Mucosa of descending colon (tissue), 3 donors: Measurements from ENCODE around the gene DES. TPM values are rescaled to one million over a fixed set of nuclear protein-coding genes. Genes with fewer than 3 reads are reported as not detected.

ENCODE experiments used
- ATAC-seq: fragments of 200-7000 bp; cut with Tn5 transposase; one replicate; pipeline ENCODE4 v1.9.1; 2020; ENCODE audit warnings: mild to moderate bottlenecking, moderate library complexity
- DNase-seq, 3 donors: peaks; one replicate each; pipeline ENCODE4 v3.0.0-alpha.2; 2020
- H3K36me3 ChIP-seq: fragments of 200-600 bp; one replicate; pipeline ENCODE4 v1.8.0; 2021; ENCODE audit warnings: low read depth, mild to moderate bottlenecking
- H3K4me1 ChIP-seq: fragments of 200-600 bp; one replicate; pipeline ENCODE4 v1.8.0; 2021; ENCODE audit warnings: low read depth, mild to moderate bottlenecking
- H3K4me3 ChIP-seq: fragments of 200-600 bp; one replicate; pipeline ENCODE4 v1.8.0; 2021; ENCODE audit warnings: mild to moderate bottlenecking
- H3K9me3 ChIP-seq: fragments of 200-600 bp; one replicate; pipeline ENCODE4 v1.8.0; 2021; ENCODE audit warnings: mild to moderate bottlenecking
- intact Hi-C, 2 donors: fragments of 100-400 bp; cut with DNase I in 1 of 2; cut with micrococcal nuclease in 1 of 2; formaldehyde crosslinking; loops; one replicate each; pipeline versions ENCODE4 v1.11.0 to v1.11.1; 2022; cut with DNase I, micrococcal nuclease
- long read RNA-seq, 2 donors: library from polyadenylated mRNA; unstranded; transcript quantifications; one replicate each; pipeline ENCODE4 v2.0.0, GENCODE V29; 2019 to 2021
- total RNA-seq, 3 donors: library from RNA; stranded (reverse); fragmentation: NEBNext Ultra II Directional in 2 of 3; extraction: Animal tissue kit (Norgen Biotek cat#: 25700) in 2 of 3; gene quantifications; one replicate each; pipeline versions ENCODE4 v1.2.1 to v1.2.4, GENCODE V29; 2021 to 2023
- TF ChIP-seq, protein P1 (sequence below): fragments of 200-600 bp; IDR thresholded peaks from one replicate; pipeline ENCODE4 v1.8.0; 2022; ENCODE audit warnings: antibody characterized with exemption, mild to moderate bottlenecking
- donor health status: DM: no; HTN: no; CAD: no; lungs with moderate emphysema.
- donor health status: DM: no; HTN: no; CAD: no.
- donor health status: DM: no; HTN: yes; CAD: no.

DES gene
- total RNA-seq, result 1,000 to 10,000 TPM in 1 of 3 donors, 100 to 1,000 TPM in 1, 10 to 100 TPM in 1; 65.4 to 4,715 (median 359) TPM
- long read RNA-seq, donor 1, transcript DES-201 (9 exons, 2,248 nt), result major isoform, 14,294 of 15,205 reads
- long read RNA-seq, donor 1, transcript DES-203 (2 exons, 462 nt), result minor isoform, 21 of 15,205 reads
- long read RNA-seq, donor 1, partial matches to known transcripts, result 680 of 15,205 reads
- long read RNA-seq, donor 1, other reads (novel, unspliced or antisense), result 209 of 15,205 reads
- long read RNA-seq, donor 2, transcript DES-201 (9 exons, 2,248 nt), result major isoform, 303 of 326 reads
- long read RNA-seq, donor 2, partial matches to known transcripts, result 15 of 326 reads
- long read RNA-seq, donor 2, other reads (novel, unspliced or antisense), result 7 of 326 reads

DNA sequence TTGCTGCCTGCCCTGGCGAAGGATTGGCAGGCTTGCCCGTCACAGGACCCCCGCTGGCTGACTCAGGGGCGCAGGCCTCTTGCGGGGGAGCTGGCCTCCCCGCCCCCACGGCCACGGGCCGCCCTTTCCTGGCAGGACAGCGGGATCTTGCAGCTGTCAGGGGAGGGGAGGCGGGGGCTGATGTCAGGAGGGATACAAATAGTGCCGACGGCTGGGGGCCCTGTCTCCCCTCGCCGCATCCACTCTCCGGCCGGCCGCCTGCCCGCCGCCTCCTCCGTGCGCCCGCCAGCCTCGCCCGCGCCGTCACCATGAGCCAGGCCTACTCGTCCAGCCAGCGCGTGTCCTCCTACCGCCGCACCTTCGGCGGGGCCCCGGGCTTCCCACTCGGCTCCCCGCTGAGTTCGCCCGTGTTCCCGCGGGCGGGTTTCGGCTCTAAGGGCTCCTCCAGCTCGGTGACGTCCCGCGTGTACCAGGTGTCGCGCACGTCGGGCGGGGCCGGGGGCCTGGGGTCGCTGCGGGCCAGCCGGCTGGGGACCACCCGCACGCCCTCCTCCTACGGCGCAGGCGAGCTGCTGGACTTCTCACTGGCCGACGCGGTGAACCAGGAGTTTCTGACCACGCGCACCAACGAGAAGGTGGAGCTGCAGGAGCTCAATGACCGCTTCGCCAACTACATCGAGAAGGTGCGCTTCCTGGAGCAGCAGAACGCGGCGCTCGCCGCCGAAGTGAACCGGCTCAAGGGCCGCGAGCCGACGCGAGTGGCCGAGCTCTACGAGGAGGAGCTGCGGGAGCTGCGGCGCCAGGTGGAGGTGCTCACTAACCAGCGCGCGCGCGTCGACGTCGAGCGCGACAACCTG is at the start of gene DES:
DES (plus strand) TSS at position 223 of the 857 bp plus-strand sequence; CDS start at position 309, 86 bp downstream.
- DNase-seq, result no peak
- intact Hi-C loops, result loop anchor here in 1 of 2 donors (5.0 kb wide), 1 partner anchor 34 kb away; no protein-coding TSS in a partner anchor
- TF ChIP-seq, protein P1, sequence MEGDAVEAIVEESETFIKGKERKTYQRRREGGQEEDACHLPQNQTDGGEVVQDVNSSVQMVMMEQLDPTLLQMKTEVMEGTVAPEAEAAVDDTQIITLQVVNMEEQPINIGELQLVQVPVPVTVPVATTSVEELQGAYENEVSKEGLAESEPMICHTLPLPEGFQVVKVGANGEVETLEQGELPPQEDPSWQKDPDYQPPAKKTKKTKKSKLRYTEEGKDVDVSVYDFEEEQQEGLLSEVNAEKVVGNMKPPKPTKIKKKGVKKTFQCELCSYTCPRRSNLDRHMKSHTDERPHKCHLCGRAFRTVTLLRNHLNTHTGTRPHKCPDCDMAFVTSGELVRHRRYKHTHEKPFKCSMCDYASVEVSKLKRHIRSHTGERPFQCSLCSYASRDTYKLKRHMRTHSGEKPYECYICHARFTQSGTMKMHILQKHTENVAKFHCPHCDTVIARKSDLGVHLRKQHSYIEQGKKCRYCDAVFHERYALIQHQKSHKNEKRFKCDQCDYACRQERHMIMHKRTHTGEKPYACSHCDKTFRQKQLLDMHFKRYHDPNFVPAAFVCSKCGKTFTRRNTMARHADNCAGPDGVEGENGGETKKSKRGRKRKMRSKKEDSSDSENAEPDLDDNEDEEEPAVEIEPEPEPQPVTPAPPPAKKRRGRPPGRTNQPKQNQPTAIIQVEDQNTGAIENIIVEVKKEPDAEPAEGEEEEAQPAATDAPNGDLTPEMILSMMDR, result no peak

DNA sequence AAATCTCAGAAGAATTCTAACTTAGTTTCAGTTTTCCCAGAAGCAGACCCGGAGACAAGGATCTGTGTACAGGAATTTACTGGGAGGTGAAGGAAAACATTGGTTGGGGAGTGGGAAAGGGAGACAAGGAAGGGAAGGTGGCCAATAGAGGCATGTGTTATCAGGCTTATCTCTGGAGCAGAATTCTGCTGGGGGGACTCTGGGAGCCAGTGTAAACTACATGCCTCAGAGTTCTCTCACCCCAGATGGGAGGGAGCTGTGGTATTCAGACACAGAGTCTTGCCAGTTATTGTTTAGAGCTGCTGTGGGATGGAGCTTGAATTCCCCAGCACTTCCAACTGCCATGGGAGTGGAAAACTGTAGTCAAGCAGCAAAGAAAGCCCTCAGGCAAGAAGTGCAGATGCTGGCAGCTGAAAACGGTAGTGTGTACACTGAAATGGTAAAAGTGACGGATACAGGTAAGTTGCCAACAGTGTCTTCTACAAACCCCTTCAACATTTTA is 49.4 kb upstream of the DES start:
- ATAC-seq (peak; percentile 41), DNase-seq (no peak)
- H3K4me3 ChIP-seq, result no peak overlapping the region

More for the DNA sequence above, at the start of gene DES:
- no peaks in the 10 kb centered on the region for H3K9me3 ChIP-seq
- H3K4me1 ChIP-seq, result peaks cover 10% of the 10 kb centered on the region
- no peaks in the 10 kb centered on the region for H3K36me3 ChIP-seq
- ATAC-seq, result peak; percentile 49
- H3K4me3 ChIP-seq, result no peak within 1 kb of the TSS

GRCh38 chr2:219369447-219369861 is 48.7 kb upstream of the DES start:
- H3K4me3 ChIP-seq, result no peak overlapping the region
- intact Hi-C loops, result no loop called here
- peak in 2 of 3 donors; percentile 56 to 62 for DNase-seq
- H3K4me1 ChIP-seq, result peaks cover 8% of the 10 kb centered on the region
- no peaks in the 10 kb centered on the region for H3K9me3 ChIP-seq
- TF ChIP-seq, protein P1, result no peak
- H3K36me3 ChIP-seq, result no peaks in the 10 kb centered on the region
- peak; percentile 82 for ATAC-seq

More for the DNA sequence above, 49.4 kb upstream of the DES start:
- TF ChIP-seq, protein P1, result no peak
- Histone ChIP-seq H3K9me3 (no peaks in the 10 kb centered on the region), H3K4me1 (peaks cover 8% of the 10 kb centered on the region), H3K36me3 (no peaks in the 10 kb centered on the region)
- intact Hi-C loops, result no loop called here

GRCh38 chr2:219378163-219378851 is 39.9 kb upstream of the DES start:
- DNase-seq, result no peak
- H3K4me3 ChIP-seq, result no peak overlapping the region
- intact Hi-C loops, result no loop called here
- H3K4me1 ChIP-seq, result no peaks in the 10 kb centered on the region
- no peak for ATAC-seq
- H3K9me3 ChIP-seq, result no peaks in the 10 kb centered on the region
- TF ChIP-seq, protein P1, result no peak
- H3K36me3 ChIP-seq, result no peaks in the 10 kb centered on the region

DNA sequence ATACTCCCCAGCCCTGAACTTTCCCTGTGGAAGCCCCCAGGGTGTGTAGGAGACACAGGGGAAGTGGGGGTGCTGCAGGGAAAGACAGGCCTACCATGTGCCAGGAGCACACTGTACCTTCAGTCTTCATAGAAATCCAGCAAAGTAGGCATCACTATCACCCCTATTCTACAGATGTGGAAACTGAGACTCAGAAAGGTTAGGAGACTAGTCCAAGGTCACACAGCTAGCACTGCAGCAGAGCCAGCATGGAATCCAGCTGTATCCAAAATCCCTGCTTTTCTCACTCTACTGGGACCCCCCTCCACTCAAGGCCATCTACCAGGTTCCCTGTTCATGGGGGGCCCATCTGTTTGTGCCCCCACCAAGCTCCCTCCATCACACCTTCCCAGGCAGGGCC is 37.3 kb upstream of the DES start:
- TF ChIP-seq, protein P1, result no peak
- H3K4me1 ChIP-seq, result no peaks in the 10 kb centered on the region
- intact Hi-C loops, result no loop called here
- H3K36me3 ChIP-seq, result peaks cover 5% of the 10 kb centered on the region
- no peak overlapping the region for H3K4me3 ChIP-seq
- ATAC-seq, result no peak
- DNase-seq, result no peak
- H3K9me3 ChIP-seq, result no peaks in the 10 kb centered on the region
